IgD-negative memory B cell (primary cell): Measurements from ENCODE around the gene RBM38. TPM values are rescaled to one million over a fixed set of nuclear protein-coding genes. Genes with fewer than 3 reads are reported as not detected.
"Not testable (repeated sequence)": the region's sequence is repeated elsewhere in the genome, so short reads cannot be mapped to it uniquely, and the experiment has no call there.

ENCODE experiments used
- H3K27ac Mint-ChIP-seq, 3 donors: one replicate each; pipeline ENCODE4 v1.8.0; 2020 to 2022; ENCODE audit warnings: mild to moderate bottlenecking in 3 of 3, mixed read lengths in 3 of 3, moderate library complexity in 1 of 3
- H3K27me3 Mint-ChIP-seq: one replicate; pipeline ENCODE4 v1.8.0; 2021; ENCODE audit warnings: mixed read lengths
- H3K36me3 Mint-ChIP-seq: one replicate; pipeline ENCODE4 v1.8.0; 2020; ENCODE audit warnings: mild to moderate bottlenecking, mixed read lengths
- H3K4me1 Mint-ChIP-seq, 3 donors: one replicate each; pipeline ENCODE4 v1.8.0; 2020 to 2022; ENCODE audit warnings: mixed read lengths in 3 of 3, mild to moderate bottlenecking in 1 of 3
- H3K4me3 Mint-ChIP-seq, 4 donors: one replicate each; pipeline ENCODE4 v1.8.0; 2020 to 2022; ENCODE audit warnings: mild to moderate bottlenecking in 4 of 4, mixed read lengths in 4 of 4, moderate library complexity in 3 of 4
- H3K9me3 Mint-ChIP-seq, 3 donors: one replicate each; pipeline ENCODE4 v1.8.0; 2020 to 2021; ENCODE audit warnings: mixed read lengths in 3 of 3, mild to moderate bottlenecking in 1 of 3
- polyA plus RNA-seq: library from polyadenylated mRNA; unstranded; fragments of 300-500 nt; fragmentation: Illumina TruSeq; gene quantifications from one replicate; pipeline ENCODE4 v1.2.3, GENCODE V29; 2021

RBM38 gene
- 39.2 TPM for polyA plus RNA-seq

DNA sequence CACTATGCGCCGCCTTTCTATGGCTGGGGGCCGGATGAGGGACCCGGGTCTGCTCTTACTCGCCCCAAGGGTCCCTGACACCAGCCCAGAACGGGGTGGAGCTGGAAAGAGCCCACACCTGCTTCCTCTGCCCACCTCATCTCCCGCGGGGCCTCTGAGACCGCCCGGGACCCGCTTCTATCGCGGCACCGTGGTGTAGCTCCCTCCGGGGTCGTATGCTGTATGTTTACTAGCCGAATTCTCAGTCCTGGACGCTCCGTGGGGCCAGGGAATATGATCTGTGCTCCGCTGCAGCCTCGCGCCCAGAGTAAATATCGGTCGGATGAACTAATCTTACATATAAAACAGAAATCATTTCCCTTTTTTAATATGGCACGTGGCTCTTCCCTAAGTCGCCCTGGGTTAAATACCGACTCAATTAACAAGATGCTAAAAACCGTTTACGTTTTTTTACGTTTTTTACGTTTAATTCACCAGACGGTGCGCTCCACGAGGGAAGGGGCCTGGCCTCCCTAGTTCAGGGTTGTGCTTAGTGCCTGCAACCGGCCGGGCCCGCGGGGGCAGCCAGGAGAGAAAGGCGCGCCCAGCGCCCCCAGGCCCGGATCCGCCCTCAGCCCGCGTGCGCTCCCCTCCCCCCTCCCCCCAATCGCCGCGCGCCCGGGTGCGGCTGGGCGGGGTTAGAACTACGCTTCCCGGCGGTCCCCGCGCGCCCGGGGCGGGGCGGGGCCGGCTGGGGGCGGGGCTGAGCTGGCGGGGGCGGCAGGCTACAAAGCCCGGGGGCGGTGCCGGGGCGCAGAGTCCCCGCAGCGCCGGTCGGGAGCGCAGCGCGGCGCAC lies at the start of gene RBM38:
TSS of gene RBM38 (plus strand) at position 793 of the 835 bp plus-strand sequence. CDS start 186 bp downstream, outside the sequence.
- H3K27ac Mint-ChIP-seq, result peak within 1 kb of the TSS; percentile 99 to 100 (median 99)
- H3K4me3 Mint-ChIP-seq, result peak within 1 kb of the TSS; percentile 91 to 97 (median 96)
- peaks cover 3% of the 10 kb centered on the region for H3K36me3 Mint-ChIP-seq
- no peaks in the 10 kb centered on the region for H3K27me3 Mint-ChIP-seq
- H3K4me1 Mint-ChIP-seq, result peaks cover 21 to 28% (median 27%) of the 10 kb centered on the region in 3 donors
- H3K9me3 Mint-ChIP-seq, result peaks cover 0 to 1% (median 0%) of the 10 kb centered on the region in 3 donors

DNA sequence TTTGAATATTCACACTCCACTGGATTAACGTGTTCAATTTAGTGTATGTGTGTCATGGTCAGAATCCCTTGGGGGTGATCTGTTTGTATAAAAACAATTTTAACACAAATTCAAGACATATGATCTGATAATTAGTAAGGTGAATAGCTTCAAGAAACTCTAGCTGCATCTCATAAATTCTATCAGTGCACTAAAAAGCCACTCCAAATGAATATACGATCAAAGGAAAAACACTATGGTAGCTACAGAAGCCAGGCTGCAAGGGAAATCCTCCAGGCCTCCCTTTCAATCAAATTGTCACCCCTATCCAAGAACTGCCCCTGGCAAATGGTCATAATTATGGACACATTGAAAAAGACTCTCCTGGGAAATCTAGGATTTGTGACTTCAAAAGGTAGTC lies 49.5 kb upstream of the RBM38 start:
- Mint-ChIP-seq H3K36me3 (no peaks in the 10 kb centered on the region), H3K27ac (no peak overlapping the region), H3K4me1 (no peaks in the 10 kb centered on the region), H3K4me3 (no peak overlapping the region), H3K9me3 (no peaks in the 10 kb centered on the region), H3K27me3 (peaks cover 5% of the 10 kb centered on the region)

DNA sequence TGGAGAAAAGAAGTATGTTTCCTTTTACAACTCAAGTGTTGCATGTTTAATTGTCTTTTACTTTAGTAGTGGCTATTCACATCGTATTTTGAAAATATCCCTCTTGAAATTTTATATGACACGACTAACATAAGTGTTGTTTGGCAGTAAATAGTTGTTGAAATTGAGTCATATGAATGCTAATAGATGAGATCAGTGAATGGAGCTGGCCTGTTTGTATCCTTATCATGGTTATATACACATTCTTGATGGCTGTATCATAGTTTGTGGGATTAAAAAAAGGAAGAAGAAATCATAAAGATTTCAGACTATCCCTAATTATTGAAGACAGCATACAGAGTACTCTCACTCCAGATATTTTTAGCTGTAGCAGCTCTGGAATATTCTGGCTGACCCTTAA lies 48.4 kb upstream of the RBM38 start:
- Mint-ChIP-seq H3K4me3 (no peak overlapping the region), H3K4me1 (peaks cover 0 to 2% (median 1%) of the 10 kb centered on the region in 3 donors), H3K27me3 (peaks cover 8% of the 10 kb centered on the region), H3K36me3 (no peaks in the 10 kb centered on the region), H3K9me3 (no peaks in the 10 kb centered on the region), H3K27ac (no peak overlapping the region)

GRCh38 chr20:57346477-57346876 lies 44.7 kb upstream of the RBM38 start:
- Mint-ChIP-seq H3K27me3 (peaks cover 9% of the 10 kb centered on the region), H3K4me3 (no peak overlapping the region), H3K4me1 (peaks cover 2 to 9% (median 6%) of the 10 kb centered on the region in 3 donors), H3K27ac (no peak overlapping the region), H3K9me3 (no peaks in the 10 kb centered on the region), H3K36me3 (no peaks in the 10 kb centered on the region)

GRCh38 chr20:57347393-57347792 lies 43.8 kb upstream of the RBM38 start:
- H3K4me1 Mint-ChIP-seq, result peaks cover 10 to 19% (median 12%) of the 10 kb centered on the region in 3 donors
- peak overlapping the region in 1 of 4 donors; percentile 89 for H3K4me3 Mint-ChIP-seq
- peak overlapping the region in 1 of 3 donors; percentile 40 for H3K27ac Mint-ChIP-seq
- H3K27me3 Mint-ChIP-seq, result peaks cover 9% of the 10 kb centered on the region
- H3K36me3 Mint-ChIP-seq, result no peaks in the 10 kb centered on the region
- no peaks in the 10 kb centered on the region for H3K9me3 Mint-ChIP-seq

DNA sequence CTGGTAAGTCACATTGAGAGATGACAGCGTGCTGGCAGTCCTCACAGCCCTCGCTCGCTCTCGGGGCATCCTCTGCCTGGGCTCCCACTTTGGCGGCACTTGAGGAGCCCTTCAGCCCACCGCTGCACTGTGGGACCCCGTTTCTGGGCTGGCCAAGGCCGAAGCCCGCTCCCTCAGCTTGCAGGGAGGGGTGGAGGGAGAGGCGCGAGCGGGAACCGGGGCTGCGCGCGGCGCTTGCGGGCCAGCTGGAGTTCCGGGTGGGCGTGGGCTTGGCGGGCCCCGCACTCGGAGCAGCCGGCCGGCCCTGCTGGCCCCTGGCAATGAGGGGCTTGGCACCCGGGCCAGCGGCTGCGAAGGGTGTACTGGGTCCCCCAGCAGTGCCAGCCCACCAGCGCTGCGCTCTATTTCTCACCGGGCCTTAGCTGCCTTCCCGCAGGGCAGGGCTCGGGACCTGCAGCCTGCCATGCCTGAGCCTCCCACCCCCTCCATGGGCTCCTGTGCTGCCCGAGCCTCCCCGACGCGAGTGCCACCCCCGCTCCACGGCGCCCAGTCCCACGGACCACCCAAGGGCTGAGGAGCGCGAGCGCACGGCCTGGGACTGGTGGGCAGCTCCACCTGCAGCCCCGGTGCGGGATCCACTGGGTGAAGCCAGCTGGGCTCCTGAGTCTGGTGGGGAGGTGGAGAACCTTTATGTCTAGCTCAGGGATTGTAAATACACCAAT lies 42.8 kb upstream of the RBM38 start:
- Mint-ChIP-seq H3K4me1 (peaks cover 14 to 26% (median 16%) of the 10 kb centered on the region in 3 donors), H3K27ac (peak overlapping the region in 1 of 3 donors; percentile 40), H3K4me3 (peak overlapping the region in 1 of 4 donors; percentile 89)
- not testable (repeated sequence) for H3K9me3 Mint-ChIP-seq, H3K27me3 Mint-ChIP-seq, H3K36me3 Mint-ChIP-seq

DNA sequence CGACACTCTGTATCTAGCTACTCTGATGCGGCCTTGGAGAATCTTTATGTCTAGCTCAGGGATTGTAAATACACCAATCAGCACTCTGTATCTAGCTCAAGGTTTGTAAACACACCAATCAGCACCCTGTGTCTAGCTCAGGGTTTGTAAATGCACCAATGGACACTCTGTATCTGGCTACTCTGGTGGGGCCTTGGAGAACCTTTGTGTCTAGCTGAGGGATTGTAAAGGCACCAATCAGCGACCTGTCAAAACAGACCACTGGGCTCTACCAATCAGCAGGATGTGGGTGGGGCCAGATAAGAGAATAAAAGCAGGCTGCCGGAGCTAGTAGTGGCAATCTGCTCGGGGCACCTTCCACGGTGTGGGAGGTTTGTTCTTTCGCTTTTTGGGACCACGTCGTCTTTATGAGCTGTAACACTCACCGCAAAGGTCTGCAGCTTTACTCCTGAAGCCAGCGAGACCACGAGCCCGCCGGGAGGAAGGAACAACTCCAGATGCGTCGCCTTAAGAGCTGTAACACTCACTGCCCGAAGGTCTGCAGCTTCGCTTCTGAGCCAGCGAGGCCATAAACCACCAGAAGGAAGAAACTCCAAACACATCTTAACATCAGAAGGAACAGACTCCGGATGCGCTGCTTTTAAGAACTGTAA lies 42.1 kb upstream of the RBM38 start:
- H3K9me3 Mint-ChIP-seq, H3K36me3 Mint-ChIP-seq, H3K27me3 Mint-ChIP-seq: not testable (repeated sequence)
- peak overlapping the region; percentile 40 to 88 (median 53) for H3K27ac Mint-ChIP-seq
- H3K4me1 Mint-ChIP-seq, result peaks cover 15 to 28% (median 16%) of the 10 kb centered on the region in 3 donors
- peak overlapping the region in 1 of 4 donors; percentile 93 for H3K4me3 Mint-ChIP-seq

GRCh38 chr20:57350081-57350710 lies 41.0 kb upstream of the RBM38 start:
- Mint-ChIP-seq H3K4me1 (peaks cover 15 to 28% (median 16%) of the 10 kb centered on the region in 3 donors), H3K4me3 (peak overlapping the region; percentile 72 to 93 (median 79)), H3K36me3 (no peaks in the 10 kb centered on the region), H3K27ac (peak overlapping the region in 2 of 3 donors; percentile 83 to 88), H3K9me3 (no peaks in the 10 kb centered on the region), H3K27me3 (peaks cover 4% of the 10 kb centered on the region)

DNA sequence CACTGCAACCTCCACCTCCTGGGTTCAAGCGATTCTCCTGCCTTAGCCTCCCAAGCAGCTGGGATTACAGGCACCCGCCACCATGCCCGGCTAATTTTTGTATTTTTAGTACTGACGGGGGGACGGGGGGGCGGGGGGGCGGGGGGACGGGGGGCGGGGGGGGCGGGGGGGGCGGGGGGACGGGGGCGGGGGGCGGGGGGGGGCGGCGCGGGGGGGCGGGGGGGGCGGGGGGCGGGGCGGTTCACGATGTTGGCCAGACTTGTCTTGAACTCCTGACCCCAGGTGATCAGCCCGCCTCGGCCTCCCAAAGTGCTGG lies 40.5 kb upstream of the RBM38 start:
- peak overlapping the region; percentile 88 to 90 (median 88) for H3K27ac Mint-ChIP-seq
- not testable (repeated sequence) for H3K9me3 Mint-ChIP-seq, H3K27me3 Mint-ChIP-seq, H3K36me3 Mint-ChIP-seq
- H3K4me3 Mint-ChIP-seq, result peak overlapping the region; percentile 87 to 96 (median 94)
- peaks cover 15 to 31% (median 16%) of the 10 kb centered on the region in 3 donors for H3K4me1 Mint-ChIP-seq

GRCh38 chr20:57351042-57351783 lies 40.0 kb upstream of the RBM38 start, which contains the start of gene RAE1:
Gene RAE1, plus strand, starts transcription at chr20:57351255. Its CDS starts 2,784 bp downstream, at chr20:57354039.
- peak within 1 kb of the TSS; percentile 88 to 90 (median 88) for H3K27ac Mint-ChIP-seq
- H3K36me3 Mint-ChIP-seq, result no peaks in the 10 kb centered on the region
- peaks cover 15 to 32% (median 16%) of the 10 kb centered on the region in 3 donors for H3K4me1 Mint-ChIP-seq
- H3K4me3 Mint-ChIP-seq, result peak within 1 kb of the TSS; percentile 87 to 96 (median 94)
- peaks cover 4% of the 10 kb centered on the region for H3K27me3 Mint-ChIP-seq
- H3K9me3 Mint-ChIP-seq, result no peaks in the 10 kb centered on the region

- Mint-ChIP-seq H3K9me3 (no peaks in the 10 kb centered on the region), H3K27ac (peak overlapping the region in 1 of 3 donors; percentile 62), H3K4me3 (peak overlapping the region in 2 of 4 donors; percentile 37 to 93), H3K4me1 (peaks cover 15 to 32% (median 16%) of the 10 kb centered on the region in 3 donors), H3K36me3 (no peaks in the 10 kb centered on the region), H3K27me3 (peaks cover 4% of the 10 kb centered on the region)
These were observed 38.9 kb upstream of the RBM38 start for GRCh38 chr20:57352305-57352704.

- no peaks in the 10 kb centered on the region for H3K36me3 Mint-ChIP-seq
- peak overlapping the region in 3 of 4 donors; percentile 1 to 93 (median 22) for H3K4me3 Mint-ChIP-seq
- peak overlapping the region in 2 of 3 donors; percentile 62 to 72 for H3K27ac Mint-ChIP-seq
- H3K4me1 Mint-ChIP-seq, result peaks cover 12 to 32% (median 14%) of the 10 kb centered on the region in 3 donors
- no peaks in the 10 kb centered on the region for H3K27me3 Mint-ChIP-seq
- no peaks in the 10 kb centered on the region for H3K9me3 Mint-ChIP-seq
These were observed 37.8 kb upstream of the RBM38 start for GRCh38 chr20:57353351-57353750.

DNA sequence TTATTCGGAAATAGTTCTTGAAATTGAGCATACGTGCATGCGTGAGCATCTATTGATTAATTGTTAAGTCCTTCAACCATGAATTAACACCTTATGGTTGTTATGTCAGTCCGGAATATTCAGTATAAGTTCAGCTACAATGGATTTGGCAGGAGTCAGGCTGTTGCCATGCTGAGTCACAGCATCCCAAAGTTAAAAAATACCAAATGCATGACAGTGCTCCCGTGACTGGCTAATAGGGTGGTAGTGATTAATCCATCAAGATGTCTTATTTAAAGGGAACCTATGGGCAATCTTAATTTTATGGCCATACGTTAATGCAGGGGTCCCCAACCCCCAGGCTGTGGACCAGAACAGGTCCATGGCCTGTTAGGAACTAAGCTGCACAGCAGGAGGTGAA lies 29.7 kb upstream of the RBM38 start:
- Mint-ChIP-seq H3K36me3 (peaks cover 2% of the 10 kb centered on the region), H3K27me3 (no peaks in the 10 kb centered on the region), H3K4me3 (no peak overlapping the region), H3K4me1 (no peaks in the 10 kb centered on the region), H3K27ac (peak overlapping the region in 1 of 3 donors; percentile 25), H3K9me3 (no peaks in the 10 kb centered on the region)

- Mint-ChIP-seq H3K4me3 (no peak overlapping the region), H3K27me3 (no peaks in the 10 kb centered on the region), H3K9me3 (no peaks in the 10 kb centered on the region), H3K36me3 (peaks cover 2% of the 10 kb centered on the region), H3K27ac (peak overlapping the region in 1 of 3 donors; percentile 53), H3K4me1 (no peaks in the 10 kb centered on the region)
These were observed 26.7 kb upstream of the RBM38 start for GRCh38 chr20:57364451-57364850.
